GM21515 (cell line): ENCODE measurements around the gene TRIP4.
"Not testable (repeated sequence)": the region's sequence is repeated elsewhere in the genome, so short reads cannot be mapped to it uniquely, and the experiment has no call there.

Experiments used
- ATAC-seq: cut with Tn5 transposase; IDR thresholded peaks from one replicate; pipeline ENCODE4 v1.9.1; 2021; ENCODE audit not compliant: unreplicated experiment

Gene TRIP4

DNA sequence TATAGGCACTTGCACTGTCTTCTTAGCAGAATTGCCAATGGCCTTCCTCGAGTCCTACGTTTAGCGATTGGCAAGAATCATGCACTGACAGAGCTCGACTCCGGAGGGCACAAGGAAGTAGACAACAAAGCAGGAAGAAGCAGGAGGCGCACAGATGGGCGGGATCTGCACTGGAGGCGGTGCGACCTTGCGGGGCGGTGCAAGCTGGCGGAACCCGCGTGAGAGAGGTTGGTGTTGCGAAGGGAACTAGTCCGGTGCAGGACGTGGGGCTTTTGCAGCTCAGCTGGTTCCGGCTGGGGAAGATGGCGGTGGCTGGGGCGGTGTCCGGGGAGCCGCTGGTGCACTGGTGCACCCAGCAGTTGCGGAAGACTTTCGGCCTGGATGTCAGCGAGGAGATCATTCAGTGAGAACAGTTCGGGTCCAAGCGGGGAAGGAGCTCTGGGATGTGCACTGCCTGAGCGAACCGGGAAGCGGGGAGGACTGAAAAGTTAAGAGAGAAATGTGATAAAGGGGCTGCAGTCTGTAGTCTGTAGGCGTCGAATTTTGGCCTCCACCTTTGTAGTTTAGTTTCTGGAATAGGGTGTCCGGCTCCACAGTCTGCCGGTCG lies at the start of gene TRIP4:
TSS of gene TRIP4 (plus strand) at position 275 of the 607 bp plus-strand sequence. CDS start at position 303, 28 bp downstream.
- peak; percentile 94 for ATAC-seq

DNA sequence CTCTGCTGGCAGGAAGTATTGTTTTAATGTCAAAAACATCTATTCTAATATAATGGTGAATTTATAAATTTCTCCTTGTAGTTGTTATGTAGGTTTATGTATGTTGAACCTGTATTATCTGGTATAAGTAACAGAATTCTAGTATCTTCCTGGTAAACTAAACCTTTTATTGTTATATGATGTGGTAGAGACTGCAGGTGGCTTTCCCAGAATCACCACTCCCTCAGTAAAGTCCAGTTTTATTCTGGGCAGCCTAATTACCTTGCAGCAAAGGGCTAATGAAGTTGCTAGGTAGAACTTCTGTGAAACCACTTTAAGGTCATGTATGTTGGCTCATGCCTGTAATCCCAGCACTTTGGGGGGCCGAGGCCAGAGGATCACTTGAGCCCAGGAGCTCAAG lies 47.3 kb upstream of the TRIP4 start:
- no peak for ATAC-seq

- ATAC-seq = no peak
Measured at GRCh38 chr15:64341961-64342360, 45.7 kb upstream of the TRIP4 start.

- no peak for ATAC-seq
Measured at GRCh38 chr15:64343222-64343621, 44.4 kb upstream of the TRIP4 start.

GRCh38 chr15:64343841-64344240 lies 43.8 kb upstream of the TRIP4 start:
- ATAC-seq = no peak

DNA sequence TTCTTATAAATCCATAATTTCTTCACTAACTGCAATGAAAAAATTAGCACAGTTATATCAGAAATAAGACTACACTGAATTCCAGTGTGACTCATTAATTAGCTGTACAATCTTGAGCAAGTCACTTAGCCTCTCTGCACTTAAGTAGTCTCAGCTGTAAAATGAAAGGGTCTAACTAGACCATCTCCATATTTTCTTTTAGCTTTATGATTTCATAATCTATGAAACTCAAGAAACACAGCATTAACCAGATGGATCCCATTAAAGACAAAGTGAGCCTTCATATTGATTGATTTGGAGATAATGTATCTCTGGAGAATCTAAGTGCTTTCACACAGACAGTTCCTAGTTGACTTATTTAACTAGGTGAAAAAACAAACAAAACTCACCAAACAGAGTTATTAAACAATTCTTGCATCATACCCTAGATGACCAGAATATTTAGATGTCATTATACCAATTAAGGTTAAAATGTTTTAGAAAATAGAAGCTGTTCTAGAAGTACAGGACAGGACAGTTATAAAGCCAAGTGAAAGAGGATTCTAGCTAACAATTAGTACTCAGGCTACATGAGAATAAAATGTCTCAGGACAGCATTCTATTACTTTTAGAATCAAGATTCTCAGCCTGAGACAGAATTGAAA lies 42.9 kb upstream of the TRIP4 start:
- ATAC-seq = no peak

DNA sequence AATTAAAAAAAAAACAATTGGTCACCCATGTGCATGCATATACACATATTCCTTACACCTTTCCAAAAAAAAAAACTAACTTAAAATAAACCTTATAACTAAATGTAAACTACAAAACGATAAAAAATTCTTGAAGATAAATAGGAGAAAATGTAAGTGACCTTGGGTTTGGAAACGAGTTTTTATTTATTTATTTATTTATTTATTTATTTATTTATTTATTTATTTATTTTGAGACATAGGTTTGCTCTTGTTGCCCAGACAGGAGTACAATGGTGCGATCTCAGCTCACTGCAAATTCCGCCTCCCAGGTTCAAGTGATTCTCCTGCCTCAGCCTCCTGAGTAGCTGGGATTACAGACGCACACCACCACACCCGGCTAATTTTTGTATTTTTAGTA lies 41.4 kb upstream of the TRIP4 start:
- ATAC-seq = not testable (repeated sequence)

DNA sequence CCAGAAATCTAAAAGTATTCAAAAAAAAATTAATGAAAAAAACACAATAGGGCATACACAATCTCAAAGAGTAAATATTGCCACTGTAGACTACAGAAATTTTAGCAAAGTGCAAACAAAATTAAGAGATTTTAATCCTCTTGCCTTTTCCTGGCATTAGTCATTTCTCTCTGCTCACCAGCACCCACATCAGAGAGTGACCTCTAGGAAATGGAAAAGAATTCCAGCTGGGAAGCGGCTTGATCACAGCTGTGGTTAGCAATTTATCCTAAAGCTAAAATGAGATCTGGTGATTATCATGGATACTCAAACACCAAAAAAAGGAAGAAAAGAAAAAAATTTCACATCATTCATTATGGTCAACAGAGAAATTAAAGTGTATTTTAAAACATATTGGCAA lies 39.2 kb upstream of the TRIP4 start:
- ATAC-seq = no peak

DNA sequence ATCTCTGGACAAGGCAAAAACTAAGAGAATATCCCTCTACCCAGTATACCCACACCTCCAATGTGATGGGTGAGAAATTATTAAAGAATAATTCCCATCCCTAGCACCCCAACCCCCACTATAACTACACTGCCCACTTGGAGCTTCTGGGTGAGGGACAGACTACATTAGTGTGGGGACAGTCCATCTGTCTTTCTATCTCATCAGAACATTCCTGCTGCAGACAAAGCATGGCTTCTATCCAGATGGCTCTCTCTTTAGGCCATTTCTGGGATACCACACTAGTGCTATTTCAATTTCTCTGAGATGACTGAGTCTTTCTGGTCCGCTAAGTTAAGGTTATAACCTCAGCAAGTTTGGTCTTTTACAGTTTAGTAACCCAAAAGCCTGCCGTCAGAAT lies 38.3 kb upstream of the TRIP4 start:
- no peak for ATAC-seq

DNA sequence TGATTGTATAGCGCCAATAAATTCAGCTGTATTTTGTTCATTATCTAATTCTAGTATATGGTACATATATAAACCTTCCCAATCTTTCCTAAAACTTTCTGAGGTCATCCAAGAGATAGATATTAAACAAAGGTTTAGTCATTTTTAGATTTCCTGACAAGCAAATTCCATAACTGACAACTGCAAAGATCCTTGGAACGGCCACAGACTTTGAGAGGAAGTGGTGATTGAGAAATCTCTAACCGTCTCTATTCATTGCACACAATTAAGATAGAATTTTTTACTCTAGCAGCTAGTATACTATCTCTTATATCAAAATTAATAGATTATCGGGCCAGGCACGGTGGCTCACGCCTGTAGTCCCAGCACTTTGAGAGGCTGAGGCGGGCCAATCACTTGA lies 36.4 kb upstream of the TRIP4 start:
- no peak for ATAC-seq

DNA sequence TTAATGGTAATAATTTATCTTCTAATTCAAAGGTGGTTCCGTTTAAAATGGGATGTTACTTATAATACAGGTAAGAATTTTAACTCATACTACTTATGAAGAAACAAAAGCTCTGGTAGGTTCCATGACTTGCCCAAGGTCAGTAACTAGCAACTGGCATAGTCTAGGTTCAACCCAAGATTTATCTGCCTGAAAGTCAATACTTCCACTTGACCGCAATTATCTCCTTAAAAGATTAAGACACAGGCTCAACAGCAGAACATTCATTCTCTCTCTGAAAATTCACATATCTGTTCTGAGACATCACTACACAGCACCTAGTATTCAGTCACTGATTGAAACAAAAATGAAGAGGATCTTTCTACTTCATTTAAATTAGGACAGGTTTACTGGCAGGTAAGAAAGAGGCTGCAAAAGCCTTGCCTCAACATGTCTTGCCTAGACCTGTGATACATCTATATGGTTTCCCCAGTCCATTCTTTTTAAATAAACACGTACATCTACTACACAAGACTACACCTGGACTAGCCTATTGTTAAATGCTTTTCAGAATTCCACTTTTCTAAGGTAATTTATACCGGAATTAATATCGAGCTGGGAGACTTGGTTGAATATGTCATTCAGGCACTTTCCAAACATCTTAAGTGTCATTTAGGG lies 32.8 kb upstream of the TRIP4 start:
- ATAC-seq = no peak

DNA sequence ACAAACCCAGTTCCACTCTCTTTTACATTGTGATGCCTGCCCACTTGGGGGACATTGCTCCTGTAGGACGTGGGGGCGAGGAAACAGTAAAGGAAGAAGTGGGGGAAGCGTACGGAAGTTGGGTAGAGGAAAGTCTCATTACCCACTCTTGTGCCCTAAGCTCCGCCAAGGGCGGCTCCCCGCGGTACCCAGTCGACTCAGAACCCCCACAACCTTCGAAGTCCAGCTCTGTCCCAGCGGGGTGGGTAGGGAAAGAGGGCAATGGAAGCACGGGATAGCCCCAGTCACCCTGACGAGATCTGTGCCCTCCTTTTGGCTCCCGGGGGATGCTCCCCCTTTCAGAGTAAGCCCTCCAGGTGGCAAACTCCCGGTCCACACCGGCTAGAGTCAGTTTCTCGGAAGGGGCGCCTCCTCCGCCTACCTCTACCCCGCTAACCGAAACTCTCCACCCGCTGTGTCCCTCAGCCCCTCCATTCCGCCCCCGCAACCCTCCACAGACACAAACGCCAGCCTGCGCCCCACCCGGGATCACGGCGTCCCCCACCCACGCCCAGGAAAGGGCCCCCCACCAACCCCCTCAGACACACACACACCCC lies 32.2 kb upstream of the TRIP4 start:
- peak; percentile 4 for ATAC-seq

DNA sequence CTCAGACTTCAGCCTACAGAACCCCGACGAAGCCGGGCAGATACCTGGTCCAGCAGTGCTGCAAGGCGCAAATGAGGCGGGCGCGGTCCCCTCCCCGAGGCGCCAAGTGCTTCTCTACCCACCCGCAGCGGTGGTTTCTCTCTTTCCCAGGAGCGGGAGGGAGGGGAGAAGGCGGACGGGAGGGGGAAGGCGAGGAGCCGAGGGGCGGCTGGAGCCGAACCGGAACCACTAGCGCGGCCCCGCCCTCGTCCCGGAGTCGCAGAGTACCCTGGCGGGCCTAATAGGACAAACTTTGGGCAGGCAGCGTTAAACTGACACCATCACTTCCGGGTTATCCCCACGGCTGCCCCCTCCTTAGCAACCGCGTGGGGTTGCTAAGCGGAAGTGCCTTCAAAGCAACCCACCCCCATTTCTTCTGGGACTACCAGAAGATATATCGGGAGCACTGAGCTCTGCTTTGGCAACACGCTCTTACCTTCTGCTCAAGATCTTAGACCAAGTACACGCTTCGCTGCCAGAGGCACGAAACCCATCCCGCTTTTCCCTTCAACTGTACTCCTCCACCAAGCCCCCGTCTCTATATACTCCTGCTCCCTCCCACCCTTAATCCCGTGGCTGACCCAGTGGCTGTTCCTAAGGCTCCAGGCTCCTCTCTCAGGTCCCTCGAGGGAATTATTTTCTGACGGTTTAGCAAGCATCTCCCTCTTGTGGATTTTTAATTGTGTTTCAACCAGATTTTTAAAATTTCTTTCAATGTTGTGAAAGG lies 31.5 kb upstream of the TRIP4 start, which contains the start of gene CSNK1G1:
TSS of gene CSNK1G1 (minus strand) at position 230 of the 766 bp plus-strand sequence. CDS start 55,674 bp downstream, outside the sequence.
- ATAC-seq = peak; percentile 91

DNA sequence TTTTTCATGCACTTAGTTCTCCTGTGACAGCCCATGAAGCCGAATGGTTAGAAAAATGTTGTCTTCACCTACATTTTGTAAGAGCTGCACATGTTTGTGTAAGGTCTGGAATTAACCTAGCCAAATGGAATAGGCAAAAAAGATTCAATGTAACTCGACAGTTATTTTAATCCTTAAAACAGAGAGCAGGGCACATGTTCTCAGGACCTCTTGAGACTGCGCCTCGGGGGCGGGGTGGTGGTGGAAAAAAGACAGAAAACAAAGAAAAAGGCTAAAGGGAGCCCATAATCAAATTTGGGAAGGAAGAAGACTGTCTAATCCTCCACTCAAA lies 31.0 kb upstream of the TRIP4 start:
- no peak for ATAC-seq

- no peak for ATAC-seq
Measured at GRCh38 chr15:64361259-64361658, 26.4 kb upstream of the TRIP4 start.

DNA sequence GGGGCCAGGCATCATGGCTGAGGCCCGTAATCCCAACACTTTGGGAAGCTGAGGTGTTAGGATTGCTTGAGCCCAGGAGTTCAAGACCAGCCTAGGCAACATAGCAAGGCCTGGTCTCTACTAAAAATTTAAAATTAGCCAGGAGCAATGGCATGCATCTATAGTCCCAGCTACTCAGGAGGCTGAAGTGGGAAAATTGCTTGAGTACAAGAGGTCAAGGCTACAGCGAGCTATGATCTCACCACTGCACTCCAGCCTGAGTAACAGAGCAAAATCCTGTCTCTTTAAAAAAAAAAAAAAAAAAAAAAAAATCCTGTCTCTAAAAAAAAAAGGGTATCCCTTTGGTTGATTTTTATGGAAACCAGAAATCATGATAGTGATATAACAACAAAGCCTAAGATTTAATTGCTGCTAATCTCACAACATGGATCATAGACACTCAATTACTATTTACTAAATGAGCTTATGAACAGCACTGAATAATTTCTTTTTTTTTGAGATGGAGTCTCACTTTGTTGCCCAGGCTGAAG lies 18.5 kb upstream of the TRIP4 start:
- no peak for ATAC-seq

GRCh38 chr15:64371383-64371782 lies 16.3 kb upstream of the TRIP4 start:
- not testable (repeated sequence) for ATAC-seq

DNA sequence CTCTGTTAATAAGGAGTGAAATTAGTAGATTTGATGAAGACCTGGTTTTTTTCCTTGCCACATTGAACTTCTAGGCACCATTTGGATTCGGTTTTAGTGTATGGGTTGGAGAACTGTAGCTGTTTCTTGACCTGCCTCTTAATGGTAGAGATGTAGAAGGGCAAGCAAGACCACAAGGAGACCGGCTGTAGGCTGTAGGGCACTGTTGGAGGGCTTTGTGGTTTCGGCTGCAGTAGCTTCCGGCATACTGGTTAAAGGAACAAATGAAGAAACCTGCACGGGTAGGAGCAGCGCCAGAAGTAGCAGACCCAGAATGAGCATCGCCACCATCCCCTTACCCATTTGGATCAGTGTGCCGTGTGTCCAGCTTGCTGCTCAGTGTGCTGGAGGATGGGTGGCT lies 14.3 kb upstream of the TRIP4 start:
- ATAC-seq = no peak

DNA sequence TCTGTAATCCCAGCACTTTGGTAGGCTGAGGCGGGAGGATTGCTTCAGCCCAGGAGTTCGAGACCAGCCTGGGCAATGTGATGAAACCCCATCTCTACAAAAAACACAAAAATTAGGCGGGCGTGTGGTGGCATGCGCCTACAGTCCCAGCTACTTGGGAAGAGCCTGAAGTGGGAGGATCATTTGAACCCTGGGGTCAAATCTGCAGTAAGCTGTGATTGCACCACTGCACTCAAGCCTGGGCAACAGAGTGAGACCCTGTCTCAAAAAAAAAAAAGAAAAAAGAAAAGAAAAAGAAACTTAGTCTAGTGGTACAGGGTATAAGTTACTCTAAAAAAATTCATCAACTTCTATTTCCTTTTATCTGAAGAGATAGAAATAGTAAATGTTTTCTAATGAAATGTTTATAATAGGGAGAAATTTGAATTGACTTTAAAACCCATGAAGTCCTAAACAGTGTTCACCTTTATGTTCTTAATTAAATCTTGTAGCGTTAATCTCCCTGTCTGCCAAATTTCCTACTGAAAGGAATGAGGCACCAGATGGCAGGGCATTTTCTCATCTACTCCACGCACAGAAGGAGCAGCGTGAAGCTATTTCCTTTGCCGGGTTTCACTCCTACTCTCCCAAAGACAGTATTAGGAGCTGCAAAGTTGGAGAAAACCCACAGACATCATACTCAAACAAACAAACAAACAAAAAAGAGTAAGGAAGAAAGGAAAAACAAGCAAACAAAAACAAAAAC lies 8.2 kb upstream of the TRIP4 start:
- no peak for ATAC-seq

- ATAC-seq = not testable (repeated sequence)
Measured at GRCh38 chr15:64380130-64380870, 7.3 kb upstream of the TRIP4 start.
